Osteocyte (in vitro differentiated cells): ENCODE measurements around the gene NIT1. TPM values are rescaled to one million over a fixed set of nuclear protein-coding genes. Genes with fewer than 3 reads are reported as not detected.
"Not testable (repeated sequence)": the region's sequence is repeated elsewhere in the genome, so short reads cannot be mapped to it uniquely, and the experiment has no call there.

Experiments used
- DNase-seq: peaks from one replicate; pipeline ENCODE4 v3.0.0; 2021; ENCODE audit warnings: mixed read lengths; ENCODE audit not compliant: unreplicated experiment; ENCODE audit errors: extremely low spot score
- H3K27ac Mint-ChIP-seq: one replicate; pipeline ENCODE4 v1.8.0; 2021; ENCODE audit warnings: mild to moderate bottlenecking, mixed read lengths; ENCODE audit not compliant: unreplicated experiment
- H3K27me3 Mint-ChIP-seq: one replicate; pipeline ENCODE4 v1.8.0; 2021; ENCODE audit warnings: mixed read lengths; ENCODE audit not compliant: unreplicated experiment
- H3K36me3 Mint-ChIP-seq: one replicate; pipeline ENCODE4 v1.8.0; 2021; ENCODE audit warnings: mixed read lengths; ENCODE audit not compliant: unreplicated experiment
- H3K4me1 Mint-ChIP-seq: one replicate; pipeline ENCODE4 v1.8.0; 2021; ENCODE audit warnings: mixed read lengths; ENCODE audit not compliant: unreplicated experiment
- H3K4me3 Mint-ChIP-seq: one replicate; pipeline ENCODE4 v1.8.0; 2021; ENCODE audit warnings: mild to moderate bottlenecking, moderate library complexity, mixed read lengths; ENCODE audit not compliant: unreplicated experiment
- H3K9me3 Mint-ChIP-seq: one replicate; pipeline ENCODE4 v1.8.0; 2021; ENCODE audit warnings: mixed read lengths; ENCODE audit not compliant: unreplicated experiment
- total RNA-seq: library from RNA; stranded (reverse); gene quantifications from 2 replicates; pipeline ENCODE4 v1.2.1, GENCODE V29; 2021
- TF ChIP-seq, protein P1 (sequence below): fragments of 200-600 bp; sonication (generic); IDR thresholded peaks from 2 replicates; pipeline ENCODE4 v1.5.0; 2021; ENCODE audit warnings: antibody characterized with exemption, mild to moderate bottlenecking, moderate library complexity

NIT1 gene
- total RNA-seq, 1 donor from 2014 or later = 33.2 TPM

DNA sequence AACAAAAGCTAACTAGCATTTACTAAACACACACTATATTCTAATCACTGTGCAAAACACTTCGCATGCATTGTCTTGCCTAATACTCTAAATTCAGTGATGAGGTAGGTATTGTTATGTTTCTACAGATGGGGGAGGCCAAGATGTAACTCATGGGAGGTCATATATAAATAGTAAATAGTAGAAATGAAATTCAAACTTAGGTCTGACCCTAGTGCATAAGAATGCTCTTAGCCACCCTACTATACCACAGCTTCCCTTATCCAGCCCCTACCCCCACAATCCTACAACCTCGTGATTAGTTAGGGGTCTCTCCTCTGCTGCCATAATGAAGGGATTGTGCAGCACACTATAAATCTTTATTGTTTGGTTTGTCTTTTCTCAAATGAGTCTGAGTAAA, 3.3 kb upstream of the NIT1 start:
- H3K4me3 Mint-ChIP-seq = no peak overlapping the region
- DNase-seq = no peak
- H3K36me3 Mint-ChIP-seq = peaks cover 5% of the 10 kb centered on the region
- no peaks in the 10 kb centered on the region for H3K27me3 Mint-ChIP-seq
- TF ChIP-seq, protein P1, sequence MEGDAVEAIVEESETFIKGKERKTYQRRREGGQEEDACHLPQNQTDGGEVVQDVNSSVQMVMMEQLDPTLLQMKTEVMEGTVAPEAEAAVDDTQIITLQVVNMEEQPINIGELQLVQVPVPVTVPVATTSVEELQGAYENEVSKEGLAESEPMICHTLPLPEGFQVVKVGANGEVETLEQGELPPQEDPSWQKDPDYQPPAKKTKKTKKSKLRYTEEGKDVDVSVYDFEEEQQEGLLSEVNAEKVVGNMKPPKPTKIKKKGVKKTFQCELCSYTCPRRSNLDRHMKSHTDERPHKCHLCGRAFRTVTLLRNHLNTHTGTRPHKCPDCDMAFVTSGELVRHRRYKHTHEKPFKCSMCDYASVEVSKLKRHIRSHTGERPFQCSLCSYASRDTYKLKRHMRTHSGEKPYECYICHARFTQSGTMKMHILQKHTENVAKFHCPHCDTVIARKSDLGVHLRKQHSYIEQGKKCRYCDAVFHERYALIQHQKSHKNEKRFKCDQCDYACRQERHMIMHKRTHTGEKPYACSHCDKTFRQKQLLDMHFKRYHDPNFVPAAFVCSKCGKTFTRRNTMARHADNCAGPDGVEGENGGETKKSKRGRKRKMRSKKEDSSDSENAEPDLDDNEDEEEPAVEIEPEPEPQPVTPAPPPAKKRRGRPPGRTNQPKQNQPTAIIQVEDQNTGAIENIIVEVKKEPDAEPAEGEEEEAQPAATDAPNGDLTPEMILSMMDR = no peak
- H3K4me1 Mint-ChIP-seq = peaks cover 44% of the 10 kb centered on the region
- H3K9me3 Mint-ChIP-seq = no peaks in the 10 kb centered on the region
- no peak overlapping the region for H3K27ac Mint-ChIP-seq

DNA sequence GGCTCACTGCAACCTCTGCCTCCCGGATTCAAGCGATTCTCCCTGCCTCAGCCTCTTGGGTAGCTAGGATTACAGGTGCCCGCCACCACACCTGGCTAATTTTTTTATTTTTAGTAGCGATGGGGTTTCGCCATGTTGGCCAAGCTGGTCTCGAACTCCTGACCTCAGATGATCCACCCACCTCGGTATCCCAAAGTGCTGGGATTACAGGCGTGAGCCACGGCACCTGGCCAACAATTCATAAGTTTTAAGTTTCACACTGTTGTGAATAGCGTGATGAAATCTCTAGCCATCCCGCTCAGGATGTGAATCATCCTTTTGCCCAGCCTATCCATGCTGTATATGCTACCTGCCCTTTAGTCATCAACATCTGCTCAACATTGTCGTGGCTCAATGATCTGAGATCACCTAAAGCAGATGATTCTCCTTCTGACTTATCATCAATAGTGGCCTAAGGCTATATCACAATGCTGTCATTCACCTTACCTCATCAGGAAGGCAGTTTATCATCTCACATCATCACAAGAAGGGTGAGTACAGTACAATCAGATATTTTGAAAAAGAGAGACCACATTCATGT, 2.7 kb upstream of the NIT1 start:
- no peaks in the 10 kb centered on the region for H3K9me3 Mint-ChIP-seq
- peaks cover 48% of the 10 kb centered on the region for H3K4me1 Mint-ChIP-seq
- peaks cover 6% of the 10 kb centered on the region for H3K36me3 Mint-ChIP-seq
- DNase-seq = no peak
- no peak overlapping the region for H3K4me3 Mint-ChIP-seq
- TF ChIP-seq, protein P1 = no peak
- no peaks in the 10 kb centered on the region for H3K27me3 Mint-ChIP-seq
- no peak overlapping the region for H3K27ac Mint-ChIP-seq

DNA sequence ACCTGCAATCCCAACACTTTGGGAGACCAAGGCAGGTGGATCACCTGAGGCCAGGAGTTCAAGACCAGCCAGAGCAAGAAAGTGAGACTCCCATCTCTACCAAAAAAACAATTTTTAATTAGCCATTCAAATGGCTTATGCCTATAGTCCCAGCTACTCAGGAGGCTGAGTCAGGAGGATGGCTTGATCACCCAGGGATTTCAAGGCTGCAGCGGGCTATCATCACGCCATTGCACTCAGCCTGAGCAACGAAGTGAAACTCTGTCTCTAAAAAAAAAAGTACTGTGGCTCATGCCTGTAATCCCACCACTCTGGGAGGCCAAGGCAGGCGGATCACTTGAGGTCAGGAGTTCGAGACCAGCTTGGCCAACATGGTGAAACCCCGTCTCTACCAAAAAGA, 1.9 kb upstream of the NIT1 start:
- not testable (repeated sequence) for H3K36me3 Mint-ChIP-seq, DNase-seq, H3K9me3 Mint-ChIP-seq, H3K27ac Mint-ChIP-seq, H3K27me3 Mint-ChIP-seq
- H3K4me3 Mint-ChIP-seq = peak overlapping the region; percentile 94
- peaks cover 48% of the 10 kb centered on the region for H3K4me1 Mint-ChIP-seq

DNA sequence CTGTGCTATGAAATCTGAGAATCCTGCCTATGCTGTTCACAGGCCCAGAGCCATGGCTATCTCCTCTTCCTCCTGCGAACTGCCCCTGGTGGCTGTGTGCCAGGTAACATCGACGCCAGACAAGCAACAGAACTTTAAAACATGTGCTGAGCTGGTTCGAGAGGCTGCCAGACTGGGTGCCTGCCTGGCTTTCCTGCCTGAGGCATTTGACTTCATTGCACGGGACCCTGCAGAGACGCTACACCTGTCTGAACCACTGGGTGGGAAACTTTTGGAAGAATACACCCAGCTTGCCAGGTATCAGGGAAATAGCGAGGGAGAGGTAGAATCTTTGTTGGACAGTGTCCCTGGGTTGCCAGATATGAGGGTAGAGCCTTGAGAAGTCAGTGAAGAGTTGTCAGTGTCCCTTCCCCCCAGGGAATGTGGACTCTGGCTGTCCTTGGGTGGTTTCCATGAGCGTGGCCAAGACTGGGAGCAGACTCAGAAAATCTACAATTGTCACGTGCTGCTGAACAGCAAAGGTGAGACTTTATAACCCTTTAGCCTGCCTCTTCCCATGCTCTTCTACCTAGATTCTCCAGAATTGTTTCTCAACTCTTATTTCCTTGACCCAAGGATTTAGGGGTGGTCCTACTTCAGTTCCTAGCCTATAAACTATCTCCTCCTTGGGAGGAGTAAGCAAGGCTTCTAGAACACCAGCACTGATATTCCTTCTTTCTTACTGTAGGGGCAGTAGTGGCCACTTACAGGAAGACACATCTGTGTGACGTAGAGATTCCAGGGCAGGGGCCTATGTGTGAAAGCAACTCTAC, 1.4 kb downstream of the NIT1 start:
- Mint-ChIP-seq H3K27ac (peak overlapping the region; percentile 94), H3K4me1 (peaks cover 41% of the 10 kb centered on the region), H3K36me3 (peaks cover 28% of the 10 kb centered on the region), H3K27me3 (no peaks in the 10 kb centered on the region), H3K9me3 (no peaks in the 10 kb centered on the region), H3K4me3 (peak overlapping the region; percentile 94)
- TF ChIP-seq, protein P1 = peak; percentile 43
- no peak for DNase-seq

DNA sequence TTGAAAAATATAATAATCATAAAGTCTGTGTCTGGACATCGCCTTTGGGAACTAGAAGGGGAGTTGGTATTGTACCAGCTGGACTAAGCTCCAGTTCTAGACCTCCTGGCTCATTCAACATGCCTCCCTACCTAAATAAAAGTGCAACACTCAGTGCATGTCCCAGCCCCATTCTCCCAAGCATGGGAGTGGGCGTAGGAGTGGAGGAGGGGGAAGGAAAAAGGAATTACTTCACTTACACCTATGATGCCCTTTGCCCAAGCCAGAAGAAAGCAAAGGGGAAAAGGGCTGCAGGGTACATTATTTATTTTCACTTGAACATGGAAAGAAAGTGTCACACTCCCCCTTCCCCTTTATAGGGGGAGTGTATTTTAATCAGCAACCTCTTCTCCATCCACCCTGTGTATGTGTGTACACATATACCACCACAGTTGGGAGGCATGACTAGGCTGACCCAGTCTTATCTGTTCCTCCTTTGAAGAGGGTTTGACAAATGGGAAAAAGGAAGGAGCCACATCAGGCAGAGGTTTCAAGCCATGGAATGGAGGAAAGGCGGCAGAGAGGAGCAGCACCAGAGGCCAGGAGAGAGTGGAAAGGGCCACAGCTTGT, 3.2 kb downstream of the NIT1 start:
- H3K36me3 Mint-ChIP-seq = peaks cover 33% of the 10 kb centered on the region
- H3K4me1 Mint-ChIP-seq = peaks cover 32% of the 10 kb centered on the region
- TF ChIP-seq, protein P1 = no peak
- no peaks in the 10 kb centered on the region for H3K27me3 Mint-ChIP-seq
- DNase-seq = no peak
- H3K9me3 Mint-ChIP-seq = no peaks in the 10 kb centered on the region
- no peak overlapping the region for H3K27ac Mint-ChIP-seq
- H3K4me3 Mint-ChIP-seq = no peak overlapping the region
